ENCODE measurements around the gene ARHGEF28. TPM values are rescaled to one million over a fixed set of nuclear protein-coding genes. Genes with fewer than 3 reads are reported as not detected.
A peak's percentile ranks its signal among the peaks of the same experiment; 100 is the strongest.

ARHGEF28 gene
- total RNA-seq, 1 donor from 2014 or later: 8.5 TPM

GRCh38 chr5:73692981-73693380 is 67.0 kb downstream of the ARHGEF28 start:
- no peaks in the 10 kb centered on the region for H4K20me1 ChIP-seq (ENCODE audit: insufficient read depth, low read length)
- H3K9ac ChIP-seq (ENCODE audit: low read length): peak overlapping the region; percentile 7
- no peaks in the 10 kb centered on the region for H3K9me3 ChIP-seq (ENCODE audit: insufficient read depth, low read depth, low read length)
- no peak overlapping the region for H2AFZ ChIP-seq (ENCODE audit: low read depth, low read length)
- H3K4me3 ChIP-seq (ENCODE audit: insufficient read depth, low read depth, low read length): no peak overlapping the region
- peak overlapping the region; percentile 69 for H3K27ac ChIP-seq (ENCODE audit: low read depth, low read length)
- Mint-ChIP-seq H3K27me3 (ENCODE audit: low read depth, unreplicated experiment) (no peaks in the 10 kb centered on the region), H3K36me3 (ENCODE audit: low read depth, unreplicated experiment) (no peaks in the 10 kb centered on the region), H3K27ac (ENCODE audit: unreplicated experiment) (no peak overlapping the region), H3K4me1 (ENCODE audit: low read depth, unreplicated experiment) (peaks cover 28% of the 10 kb centered on the region), H3K9me3 (ENCODE audit: unreplicated experiment) (peaks cover 2% of the 10 kb centered on the region), H3K4me3 (ENCODE audit: unreplicated experiment) (no peak overlapping the region)
- no peak for DNase-seq (ENCODE audit: low read depth)
- no peaks in the 10 kb centered on the region for H3K36me3 ChIP-seq (ENCODE audit: insufficient read depth, low read length)
- peak overlapping the region; percentile 61 for H3K4me2 ChIP-seq (ENCODE audit: low read length)
- H3K4me1 ChIP-seq (ENCODE audit: insufficient read depth, low read length): peaks cover 32% of the 10 kb centered on the region
- H3K27me3 ChIP-seq (ENCODE audit: insufficient read depth, low read length): no peaks in the 10 kb centered on the region
- TF ChIP-seq EZH2 (IDR thresholded peaks at IDR 0.05; ENCODE audit: insufficient read depth, low read length): no peak
- TF ChIP-seq, protein P1, sequence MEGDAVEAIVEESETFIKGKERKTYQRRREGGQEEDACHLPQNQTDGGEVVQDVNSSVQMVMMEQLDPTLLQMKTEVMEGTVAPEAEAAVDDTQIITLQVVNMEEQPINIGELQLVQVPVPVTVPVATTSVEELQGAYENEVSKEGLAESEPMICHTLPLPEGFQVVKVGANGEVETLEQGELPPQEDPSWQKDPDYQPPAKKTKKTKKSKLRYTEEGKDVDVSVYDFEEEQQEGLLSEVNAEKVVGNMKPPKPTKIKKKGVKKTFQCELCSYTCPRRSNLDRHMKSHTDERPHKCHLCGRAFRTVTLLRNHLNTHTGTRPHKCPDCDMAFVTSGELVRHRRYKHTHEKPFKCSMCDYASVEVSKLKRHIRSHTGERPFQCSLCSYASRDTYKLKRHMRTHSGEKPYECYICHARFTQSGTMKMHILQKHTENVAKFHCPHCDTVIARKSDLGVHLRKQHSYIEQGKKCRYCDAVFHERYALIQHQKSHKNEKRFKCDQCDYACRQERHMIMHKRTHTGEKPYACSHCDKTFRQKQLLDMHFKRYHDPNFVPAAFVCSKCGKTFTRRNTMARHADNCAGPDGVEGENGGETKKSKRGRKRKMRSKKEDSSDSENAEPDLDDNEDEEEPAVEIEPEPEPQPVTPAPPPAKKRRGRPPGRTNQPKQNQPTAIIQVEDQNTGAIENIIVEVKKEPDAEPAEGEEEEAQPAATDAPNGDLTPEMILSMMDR (IDR thresholded peaks at IDR 0.05; ENCODE audit: insufficient read depth, low read depth, low read length): no peak
- peaks cover 2% of the 10 kb centered on the region for H3K79me2 ChIP-seq (ENCODE audit: insufficient read depth, low read length)
- FAIRE-seq: no peak

DNA sequence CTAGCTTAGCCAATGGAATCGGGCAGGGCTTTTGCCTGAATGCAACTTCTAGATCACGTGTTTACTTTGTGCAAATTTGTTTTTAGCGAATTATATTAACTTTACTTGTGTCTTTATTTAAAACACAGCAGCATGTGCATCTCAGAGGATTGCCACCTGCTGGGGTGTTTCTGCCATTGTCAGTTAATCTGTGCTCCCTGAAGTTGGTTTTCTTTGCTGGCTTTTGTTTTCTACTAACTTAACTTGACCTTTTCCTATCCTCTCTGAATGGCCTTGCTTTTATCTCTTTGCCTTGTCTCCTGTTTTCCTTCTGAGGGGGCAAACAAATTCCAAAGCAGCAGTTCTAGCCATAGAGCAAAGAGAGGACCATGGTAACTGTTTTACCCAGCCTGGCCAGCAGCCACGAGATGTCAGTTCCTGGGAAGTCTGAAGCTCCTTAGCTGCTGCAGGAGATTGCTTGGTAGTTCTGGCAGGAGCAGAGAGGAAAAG is 67.6 kb downstream of the ARHGEF28 start:
- no peak overlapping the region for H2AFZ ChIP-seq (ENCODE audit: low read depth, low read length)
- H4K20me1 ChIP-seq (ENCODE audit: insufficient read depth, low read length): no peaks in the 10 kb centered on the region
- H3K27me3 ChIP-seq (ENCODE audit: insufficient read depth, low read length): no peaks in the 10 kb centered on the region
- peaks cover 28% of the 10 kb centered on the region for H3K4me1 Mint-ChIP-seq (ENCODE audit: low read depth, unreplicated experiment)
- H3K4me3 ChIP-seq (ENCODE audit: insufficient read depth, low read depth, low read length): no peak overlapping the region
- FAIRE-seq: no peak
- H3K9me3 ChIP-seq (ENCODE audit: insufficient read depth, low read depth, low read length): no peaks in the 10 kb centered on the region
- peak; percentile 18 for DNase-seq (ENCODE audit: low read depth)
- H3K4me3 Mint-ChIP-seq (ENCODE audit: unreplicated experiment): no peak overlapping the region
- H3K79me2 ChIP-seq (ENCODE audit: insufficient read depth, low read length): peaks cover 2% of the 10 kb centered on the region
- peak overlapping the region; percentile 49 for H3K4me2 ChIP-seq (ENCODE audit: low read length)
- H3K27ac ChIP-seq (ENCODE audit: low read depth, low read length): no peak overlapping the region
- peaks cover 32% of the 10 kb centered on the region for H3K4me1 ChIP-seq (ENCODE audit: insufficient read depth, low read length)
- H3K9me3 Mint-ChIP-seq (ENCODE audit: unreplicated experiment): peaks cover 2% of the 10 kb centered on the region
- no peaks in the 10 kb centered on the region for H3K27me3 Mint-ChIP-seq (ENCODE audit: low read depth, unreplicated experiment)
- TF ChIP-seq, protein P1 (IDR thresholded peaks at IDR 0.05; ENCODE audit: insufficient read depth, low read depth, low read length): peak; percentile 64
- no peak for TF ChIP-seq EZH2 (IDR thresholded peaks at IDR 0.05; ENCODE audit: insufficient read depth, low read length)
- no peaks in the 10 kb centered on the region for H3K36me3 Mint-ChIP-seq (ENCODE audit: low read depth, unreplicated experiment)
- no peak overlapping the region for H3K27ac Mint-ChIP-seq (ENCODE audit: unreplicated experiment)
- no peaks in the 10 kb centered on the region for H3K36me3 ChIP-seq (ENCODE audit: insufficient read depth, low read length)
- H3K9ac ChIP-seq (ENCODE audit: low read length): no peak overlapping the region

- FAIRE-seq (no peak), DNase-seq (ENCODE audit: low read depth) (no peak)
- H3K4me1 Mint-ChIP-seq (ENCODE audit: low read depth, unreplicated experiment): peaks cover 28% of the 10 kb centered on the region
- Histone ChIP-seq H3K4me2 (ENCODE audit: low read length) (peak overlapping the region; percentile 49), H3K36me3 (ENCODE audit: insufficient read depth, low read length) (no peaks in the 10 kb centered on the region), H3K9me3 (ENCODE audit: insufficient read depth, low read depth, low read length) (no peaks in the 10 kb centered on the region), H3K4me1 (ENCODE audit: insufficient read depth, low read length) (peaks cover 32% of the 10 kb centered on the region), H3K27me3 (ENCODE audit: insufficient read depth, low read length) (no peaks in the 10 kb centered on the region), H3K9ac (ENCODE audit: low read length) (no peak overlapping the region), H3K4me3 (ENCODE audit: insufficient read depth, low read depth, low read length) (no peak overlapping the region), H3K79me2 (ENCODE audit: insufficient read depth, low read length) (peaks cover 2% of the 10 kb centered on the region), H2AFZ (ENCODE audit: low read depth, low read length) (no peak overlapping the region), H3K27ac (ENCODE audit: low read depth, low read length) (no peak overlapping the region), H4K20me1 (ENCODE audit: insufficient read depth, low read length) (no peaks in the 10 kb centered on the region)
- peaks cover 2% of the 10 kb centered on the region for H3K9me3 Mint-ChIP-seq (ENCODE audit: unreplicated experiment)
- no peaks in the 10 kb centered on the region for H3K36me3 Mint-ChIP-seq (ENCODE audit: low read depth, unreplicated experiment)
- no peaks in the 10 kb centered on the region for H3K27me3 Mint-ChIP-seq (ENCODE audit: low read depth, unreplicated experiment)
- no peak overlapping the region for H3K4me3 Mint-ChIP-seq (ENCODE audit: unreplicated experiment)
- H3K27ac Mint-ChIP-seq (ENCODE audit: unreplicated experiment): no peak overlapping the region
- TF ChIP-seq, protein P1 (IDR thresholded peaks at IDR 0.05; ENCODE audit: insufficient read depth, low read depth, low read length): no peak
- TF ChIP-seq EZH2 (IDR thresholded peaks at IDR 0.05; ENCODE audit: insufficient read depth, low read length): no peak
Measured at GRCh38 chr5:73694089-73694488, 68.1 kb downstream of the ARHGEF28 start.
